ENCODE data around the gene ACOXL.

Gene ACOXL

GRCh38 chr2:111113838-111114237 lies 381.5 kb downstream of the ACOXL start:
- no peak for DNase-seq
- H3K4me1 Mint-ChIP-seq = peaks cover 22% of the 10 kb centered on the region
- no peak overlapping the region for H3K4me3 Mint-ChIP-seq
- H3K9me3 Mint-ChIP-seq = no peaks in the 10 kb centered on the region
- H3K27me3 Mint-ChIP-seq (ENCODE audit: low read depth, poor library complexity) = peaks cover 57% of the 10 kb centered on the region
- no peak overlapping the region for H3K27ac Mint-ChIP-seq
- no peak for TF ChIP-seq CTCF (IDR thresholded peaks at IDR 0.05)
- H3K36me3 Mint-ChIP-seq (ENCODE audit: low read depth) = no peaks in the 10 kb centered on the region

GRCh38 chr2:111116011-111116746 lies 383.8 kb downstream of the ACOXL start:
- Mint-ChIP-seq H3K27me3 (ENCODE audit: low read depth, poor library complexity) (peaks cover 67% of the 10 kb centered on the region), H3K4me3 (no peak overlapping the region)

GRCh38 chr2:111116843-111117597 lies 384.6 kb downstream of the ACOXL start:
- peaks cover 70% of the 10 kb centered on the region for H3K27me3 Mint-ChIP-seq (ENCODE audit: low read depth, poor library complexity)

More at GRCh38 chr2:111116011-111116746, 383.8 kb downstream of the ACOXL start:
- TF ChIP-seq CTCF (IDR thresholded peaks at IDR 0.05) = no peak
- DNase-seq = no peak
- Mint-ChIP-seq H3K36me3 (ENCODE audit: low read depth) (no peaks in the 10 kb centered on the region), H3K4me1 (peaks cover 30% of the 10 kb centered on the region), H3K27ac (no peak overlapping the region), H3K9me3 (no peaks in the 10 kb centered on the region)

GRCh38 chr2:111117598-111118480 lies 385.5 kb downstream of the ACOXL start:
- peak overlapping the region; percentile 85 for H3K4me3 Mint-ChIP-seq
- H3K4me1 Mint-ChIP-seq = peaks cover 30% of the 10 kb centered on the region
- TF ChIP-seq CTCF (IDR thresholded peaks at IDR 0.05) = no peak
- DNase-seq = peak; percentile 37
- no peaks in the 10 kb centered on the region for H3K36me3 Mint-ChIP-seq (ENCODE audit: low read depth)
- H3K27me3 Mint-ChIP-seq (ENCODE audit: low read depth, poor library complexity) = peaks cover 65% of the 10 kb centered on the region
- no peaks in the 10 kb centered on the region for H3K9me3 Mint-ChIP-seq
- no peak overlapping the region for H3K27ac Mint-ChIP-seq

More at GRCh38 chr2:111116843-111117597, 384.6 kb downstream of the ACOXL start:
- Mint-ChIP-seq H3K9me3 (no peaks in the 10 kb centered on the region), H3K4me1 (peaks cover 30% of the 10 kb centered on the region), H3K27ac (no peak overlapping the region), H3K4me3 (peak overlapping the region; percentile 85), H3K36me3 (ENCODE audit: low read depth) (no peaks in the 10 kb centered on the region)
- peak; percentile 74 for DNase-seq
- peak; percentile 75 for TF ChIP-seq CTCF (IDR thresholded peaks at IDR 0.05)

GRCh38 chr2:111118481-111118980 lies 386.2 kb downstream of the ACOXL start:
- Mint-ChIP-seq H3K9me3 (no peaks in the 10 kb centered on the region), H3K4me1 (peaks cover 34% of the 10 kb centered on the region), H3K4me3 (peak overlapping the region; percentile 85), H3K27ac (no peak overlapping the region), H3K36me3 (ENCODE audit: low read depth) (no peaks in the 10 kb centered on the region), H3K27me3 (ENCODE audit: low read depth, poor library complexity) (peaks cover 59% of the 10 kb centered on the region)
- peak; percentile 40 for DNase-seq
- TF ChIP-seq CTCF (IDR thresholded peaks at IDR 0.05) = no peak

All from nephron progenitor cell (in vitro differentiated cells).